HEK293 (cell line): ENCODE results near the gene WTAP.

Experiments
- CTCF ChIA-PET: fragments of 350-600 bp; formaldehyde crosslinking; extraction: SDS; loops from one replicate; lab custom pipeline; 2021; ENCODE audit warnings: antibody characterized with exemption; lab: Yijun Ruan, JAX
- POLR2A ChIA-PET: fragments of 300-600 bp; formaldehyde crosslinking; extraction: SDS; loops from one replicate; lab custom pipeline; 2020; ENCODE audit warnings: antibody characterized with exemption, inconsistent platforms; lab: Yijun Ruan, JAX
- H3K27ac ChIP-seq: fragments of 200-500 bp; sonication (Bioruptor generic); 2 replicates; pipeline ENCODE4 v1.5.1; 2014; ENCODE audit warnings: low read depth, low read length, control low read depth, inconsistent platforms; ENCODE audit errors: extremely low read depth
- H3K36me3 ChIP-seq, 2 experiments: fragments of 200-500 bp in 1 of 2; sonication (Bioruptor generic) in 1 of 2; 1 replicate in 1 of 2; 2 replicates in 1 of 2; pipeline ENCODE4 v1.5.1; 2014 to 2017; ENCODE audit warnings: inconsistent platforms in 2 of 2, low read length in 2 of 2; ENCODE audit not compliant: control insufficient read depth in 2 of 2, insufficient read depth in 1 of 2
- H3K4me1 ChIP-seq: fragments of 200-500 bp; sonication (Bioruptor generic); 2 replicates; pipeline ENCODE4 v1.5.1; 2014; ENCODE audit warnings: mild to moderate bottlenecking, low read length, inconsistent platforms; ENCODE audit not compliant: control insufficient read depth, insufficient read depth
- H3K4me3 ChIP-seq: 2 replicates; pipeline ENCODE4 v1.5.1; 2011; ENCODE audit warnings: low read depth, mild to moderate bottlenecking, control low read depth, low read length, moderate library complexity
- H3K9me3 ChIP-seq: fragments of 200-500 bp; sonication (Bioruptor generic); 2 replicates; pipeline ENCODE4 v1.5.1; 2014; ENCODE audit warnings: low read depth, low read length, inconsistent platforms; ENCODE audit not compliant: control insufficient read depth, insufficient read depth
- BCL11B ChIP-seq: fragments of 450-650 bp; formaldehyde crosslinking; IDR thresholded peaks from 2 replicates; pipeline ENCODE4 v1.5.1; 2016; ENCODE audit warnings: low read depth, missing biosample characterization, missing genetic modification characterization
- EGR2 ChIP-seq: fragments of 450-650 bp; formaldehyde crosslinking; IDR thresholded peaks from 2 replicates; pipeline ENCODE4 v1.5.1; 2016; ENCODE audit warnings: low read depth, missing biosample characterization, missing genetic modification characterization
- GLIS2 ChIP-seq: fragments of 450-650 bp; formaldehyde crosslinking; IDR thresholded peaks from 2 replicates; pipeline ENCODE4 v1.5.1; 2016; ENCODE audit warnings: missing biosample characterization, missing genetic modification characterization
- KLF1 ChIP-seq: fragments of 450-650 bp; formaldehyde crosslinking; IDR thresholded peaks from 2 replicates; pipeline ENCODE4 v1.5.1; 2016; ENCODE audit warnings: missing biosample characterization, missing genetic modification characterization
- KLF10 ChIP-seq: fragments of 450-650 bp; IDR thresholded peaks from 2 replicates; pipeline ENCODE4 v1.5.1; 2018; ENCODE audit warnings: missing biosample characterization, mild to moderate bottlenecking, missing genetic modification characterization
- KLF7 ChIP-seq: fragments of 450-650 bp; formaldehyde crosslinking; IDR thresholded peaks from 2 replicates; pipeline ENCODE4 v1.5.1; 2016; ENCODE audit warnings: missing biosample characterization, missing genetic modification characterization, borderline replicate concordance
- KLF9 ChIP-seq: fragments of 450-650 bp; formaldehyde crosslinking; IDR thresholded peaks from 2 replicates; pipeline ENCODE4 v1.5.1; 2016; ENCODE audit warnings: missing biosample characterization, missing genetic modification characterization, low read depth
- YY1 ChIP-seq: fragments of 450-650 bp; formaldehyde crosslinking; IDR thresholded peaks from 2 replicates; pipeline ENCODE4 v1.5.1; 2018; ENCODE audit warnings: missing biosample characterization, missing genetic modification characterization
- ZBTB8A ChIP-seq: fragments of 450-650 bp; formaldehyde crosslinking; IDR thresholded peaks from 2 replicates; pipeline ENCODE4 v1.5.1; 2016; ENCODE audit warnings: missing biosample characterization, missing genetic modification characterization
- ZEB2 ChIP-seq: fragments of 450-650 bp; formaldehyde crosslinking; IDR thresholded peaks from 2 replicates; pipeline ENCODE4 v1.5.1; 2016; ENCODE audit warnings: missing biosample characterization, missing genetic modification characterization
- ZNF10 ChIP-seq: fragments of 450-650 bp; formaldehyde crosslinking; IDR thresholded peaks from 2 replicates; pipeline ENCODE4 v1.5.1; 2017; ENCODE audit warnings: missing biosample characterization, missing genetic modification characterization
- ZNF132 ChIP-seq: fragments of 450-650 bp; formaldehyde crosslinking; IDR thresholded peaks from 2 replicates; pipeline ENCODE4 v1.5.1; 2017; ENCODE audit warnings: missing biosample characterization, missing genetic modification characterization, borderline replicate concordance
- ZNF324 ChIP-seq: fragments of 450-650 bp; formaldehyde crosslinking; IDR thresholded peaks from 2 replicates; pipeline ENCODE4 v1.5.1; 2016; ENCODE audit warnings: missing biosample characterization, missing genetic modification characterization
- ZNF530 ChIP-seq: fragments of 450-650 bp; formaldehyde crosslinking; IDR thresholded peaks from 2 replicates; pipeline ENCODE4 v1.5.1; 2016; ENCODE audit warnings: low read depth, missing biosample characterization, missing genetic modification characterization
- ZNF747 ChIP-seq: fragments of 450-650 bp; formaldehyde crosslinking; IDR thresholded peaks from 2 replicates; pipeline ENCODE4 v1.5.1; 2016; ENCODE audit warnings: missing biosample characterization, missing genetic modification characterization
- ZNF76 ChIP-seq: fragments of 450-650 bp; formaldehyde crosslinking; IDR thresholded peaks from 2 replicates; pipeline ENCODE4; 2016; ENCODE audit warnings: low read depth, missing biosample characterization, missing genetic modification characterization, borderline replicate concordance
- ZNF785 ChIP-seq: fragments of 450-650 bp; formaldehyde crosslinking; IDR thresholded peaks from 2 replicates; pipeline ENCODE4 v1.5.1; 2016; ENCODE audit warnings: missing biosample characterization, missing genetic modification characterization
- ZSCAN16 ChIP-seq: fragments of 450-650 bp; formaldehyde crosslinking; IDR thresholded peaks from 2 replicates; pipeline ENCODE4 v1.5.1; 2016; ENCODE audit warnings: missing biosample characterization, missing genetic modification characterization
- ZSCAN30 ChIP-seq: fragments of 450-650 bp; IDR thresholded peaks from 2 replicates; pipeline ENCODE4 v1.5.1; 2018; ENCODE audit warnings: missing biosample characterization, mild to moderate bottlenecking, missing genetic modification characterization, moderate library complexity
- TF ChIP-seq, protein P1 (sequence below): fragments of 450-650 bp; formaldehyde crosslinking; IDR thresholded peaks from 2 replicates; pipeline ENCODE4 v1.5.1; 2017; ENCODE audit warnings: missing biosample characterization, mild to moderate bottlenecking, missing genetic modification characterization, moderate library complexity
- TF ChIP-seq, protein P2 (sequence below): fragments of 450-650 bp; formaldehyde crosslinking; IDR thresholded peaks from 2 replicates; pipeline ENCODE4 v1.5.1; 2016; ENCODE audit warnings: missing biosample characterization, missing genetic modification characterization
- TF ChIP-seq, protein P3 (sequence below): fragments of 450-650 bp; formaldehyde crosslinking; IDR thresholded peaks from 2 replicates; pipeline ENCODE4 v1.5.1; 2016; ENCODE audit warnings: missing biosample characterization, missing genetic modification characterization

The WTAP gene

DNA sequence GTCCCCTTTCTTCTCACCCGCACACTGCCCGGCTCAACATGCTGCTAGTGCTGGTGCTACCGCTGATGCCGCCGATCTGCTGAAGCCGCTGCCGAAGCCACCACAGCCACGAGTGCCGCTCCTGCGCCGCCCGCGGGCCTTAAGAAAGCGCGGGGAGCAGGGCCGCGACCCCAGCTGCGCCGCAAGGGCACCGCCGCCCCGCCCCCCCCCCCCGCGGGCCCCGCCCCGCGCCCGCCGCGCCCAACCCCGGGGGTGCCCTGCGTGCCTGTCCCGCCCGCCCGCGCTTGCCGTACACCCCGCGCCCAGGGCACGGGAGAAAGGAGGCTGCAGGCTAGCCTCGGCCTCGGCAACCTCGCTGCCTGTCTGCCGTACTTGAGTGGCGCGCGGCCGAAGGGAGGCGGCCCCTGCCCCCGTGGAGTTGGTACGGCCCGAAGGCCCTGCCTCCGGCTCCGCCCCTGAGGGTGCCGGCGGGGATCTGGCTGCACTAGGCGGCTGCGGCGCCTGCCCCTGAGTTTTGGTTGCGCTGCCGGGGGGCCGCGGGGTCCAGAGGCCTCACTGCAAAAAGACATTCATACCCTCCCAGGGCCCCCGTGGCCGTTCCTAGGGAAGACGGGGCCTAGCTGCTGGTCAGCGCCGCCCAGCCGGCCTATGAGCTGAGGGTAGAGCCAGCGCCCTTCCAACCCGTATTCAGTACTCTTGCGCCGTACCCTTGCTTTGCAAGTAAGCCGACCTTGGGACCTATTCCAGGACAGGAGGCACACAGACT lies 34.0 kb upstream of the WTAP start, which contains the start of gene SOD2 (continued):
- TF ChIP-seq BCL11B (tag by site-specific recombination) (0 out of 2 replicates have a peak, but pooled peaks have one; percentile 44), ZNF324 (tag by site-specific recombination) (peak; percentile 41; the same call in 1 of the 2 replicates), GLIS2 (peak; percentile 96), ZNF76 (tag by site-specific recombination) (peak; percentile 54; the same call in 1 of the 2 replicates), ZNF747 (tag by site-specific recombination) (no peak), YY1 (tag by site-specific recombination) (peak; percentile 73; the same call in 1 of the 2 replicates), ZNF785 (tag by site-specific recombination) (no peak), ZSCAN30 (tag by site-specific recombination) (peak; percentile 87), KLF1 (tag by site-specific recombination) (peak; percentile 77), ZEB2 (tag by site-specific recombination) (peak; percentile 15), ZBTB8A (tag by site-specific recombination) (peak; percentile 93), KLF9 (peak; percentile 77; the same call in 1 of the 2 replicates), ZNF132 (no peak), KLF10 (peak; percentile 65; the same call in 1 of the 2 replicates), KLF7 (peak; percentile 39; the same call in 1 of the 2 replicates)
- TF ChIP-seq, protein P1, sequence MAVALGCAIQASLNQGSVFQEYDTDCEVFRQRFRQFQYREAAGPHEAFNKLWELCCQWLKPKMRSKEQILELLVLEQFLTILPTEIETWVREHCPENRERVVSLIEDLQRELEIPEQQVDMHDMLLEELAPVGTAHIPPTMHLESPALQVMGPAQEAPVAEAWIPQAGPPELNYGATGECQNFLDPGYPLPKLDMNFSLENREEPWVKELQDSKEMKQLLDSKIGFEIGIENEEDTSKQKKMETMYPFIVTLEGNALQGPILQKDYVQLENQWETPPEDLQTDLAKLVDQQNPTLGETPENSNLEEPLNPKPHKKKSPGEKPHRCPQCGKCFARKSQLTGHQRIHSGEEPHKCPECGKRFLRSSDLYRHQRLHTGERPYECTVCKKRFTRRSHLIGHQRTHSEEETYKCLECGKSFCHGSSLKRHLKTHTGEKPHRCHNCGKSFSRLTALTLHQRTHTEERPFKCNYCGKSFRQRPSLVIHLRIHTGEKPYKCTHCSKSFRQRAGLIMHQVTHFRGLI (tag by site-specific recombination) = peak; percentile 84
- TF ChIP-seq, protein P2, sequence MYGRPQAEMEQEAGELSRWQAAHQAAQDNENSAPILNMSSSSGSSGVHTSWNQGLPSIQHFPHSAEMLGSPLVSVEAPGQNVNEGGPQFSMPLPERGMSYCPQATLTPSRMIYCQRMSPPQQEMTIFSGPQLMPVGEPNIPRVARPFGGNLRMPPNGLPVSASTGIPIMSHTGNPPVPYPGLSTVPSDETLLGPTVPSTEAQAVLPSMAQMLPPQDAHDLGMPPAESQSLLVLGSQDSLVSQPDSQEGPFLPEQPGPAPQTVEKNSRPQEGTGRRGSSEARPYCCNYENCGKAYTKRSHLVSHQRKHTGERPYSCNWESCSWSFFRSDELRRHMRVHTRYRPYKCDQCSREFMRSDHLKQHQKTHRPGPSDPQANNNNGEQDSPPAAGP (tag by site-specific recombination) = peak; percentile 66; the same call in 1 of the 2 replicates
- TF ChIP-seq, protein P3, sequence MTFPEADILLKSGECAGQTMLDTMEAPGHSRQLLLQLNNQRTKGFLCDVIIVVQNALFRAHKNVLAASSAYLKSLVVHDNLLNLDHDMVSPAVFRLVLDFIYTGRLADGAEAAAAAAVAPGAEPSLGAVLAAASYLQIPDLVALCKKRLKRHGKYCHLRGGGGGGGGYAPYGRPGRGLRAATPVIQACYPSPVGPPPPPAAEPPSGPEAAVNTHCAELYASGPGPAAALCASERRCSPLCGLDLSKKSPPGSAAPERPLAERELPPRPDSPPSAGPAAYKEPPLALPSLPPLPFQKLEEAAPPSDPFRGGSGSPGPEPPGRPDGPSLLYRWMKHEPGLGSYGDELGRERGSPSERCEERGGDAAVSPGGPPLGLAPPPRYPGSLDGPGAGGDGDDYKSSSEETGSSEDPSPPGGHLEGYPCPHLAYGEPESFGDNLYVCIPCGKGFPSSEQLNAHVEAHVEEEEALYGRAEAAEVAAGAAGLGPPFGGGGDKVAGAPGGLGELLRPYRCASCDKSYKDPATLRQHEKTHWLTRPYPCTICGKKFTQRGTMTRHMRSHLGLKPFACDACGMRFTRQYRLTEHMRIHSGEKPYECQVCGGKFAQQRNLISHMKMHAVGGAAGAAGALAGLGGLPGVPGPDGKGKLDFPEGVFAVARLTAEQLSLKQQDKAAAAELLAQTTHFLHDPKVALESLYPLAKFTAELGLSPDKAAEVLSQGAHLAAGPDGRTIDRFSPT (tag by site-specific recombination) = 0 out of 2 replicates have a peak, but pooled peaks have one; percentile 40

DNA sequence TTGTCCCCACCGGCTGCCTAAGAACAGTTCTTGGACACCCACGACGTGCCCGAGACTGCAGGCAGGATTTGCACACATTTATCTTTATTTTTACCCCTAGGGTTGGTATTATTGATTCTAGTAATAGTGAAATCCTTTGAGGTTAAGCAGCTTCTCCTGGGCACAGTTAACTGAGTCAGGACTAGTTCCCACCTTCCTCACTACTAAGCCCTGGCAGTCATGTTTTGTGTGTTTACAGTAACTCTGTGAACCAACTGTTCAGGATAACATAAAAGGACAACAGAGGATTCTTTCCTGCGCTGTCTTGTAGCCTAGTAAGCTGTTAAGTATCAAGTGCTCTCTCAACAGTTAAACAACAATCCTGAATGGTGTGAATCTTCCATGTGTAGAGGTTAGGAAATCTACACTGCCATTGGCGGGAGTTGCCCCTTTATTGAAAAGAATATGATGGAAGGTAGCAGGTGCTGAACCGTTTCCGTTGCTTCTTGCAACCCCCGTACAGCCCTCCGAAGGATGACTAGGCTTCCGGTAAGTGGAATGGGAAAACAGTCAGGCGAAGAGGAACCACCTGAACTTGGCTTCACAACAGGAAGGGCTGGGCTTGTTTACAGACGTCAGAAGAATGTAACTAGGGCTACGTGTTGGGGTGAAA lies 33.3 kb upstream of the WTAP start:
- TF ChIP-seq ZNF10 (peak; percentile 69), EGR2 (tag by site-specific recombination) (no peak), ZNF530 (tag by site-specific recombination) (no peak), ZSCAN16 (0 out of 2 replicates have a peak, but pooled peaks have one; percentile 36), ZNF324 (tag by site-specific recombination) (no peak)
- POLR2A ChIA-PET = interaction anchor here (0.9 to 5.6 kb wide), 8 partner anchors 10 to 96 kb away, joined by 3 to 67 read pairs (median 4); partner anchors contain the start of genes MRPL18, TCP1 and WTAP
- Histone ChIP-seq H3K4me3 (peak overlapping the region; percentile 85), H3K36me3 (peaks cover 10 to 21% of the 10 kb centered on the region in 2 experiments; a peak in 2 of 3 replicates), H3K4me1 (no peaks in the 10 kb centered on the region; the same call in 1 of the 2 replicates), H3K27ac (peak overlapping the region; percentile 89), H3K9me3 (no peaks in the 10 kb centered on the region)
- CTCF ChIA-PET = interaction anchor here (0.7 kb wide), 1 partner anchor 554 kb away, joined by 3 read pairs; no protein-coding TSS in a partner anchor
